T47D (cell line): Measurements from ENCODE around the gene AP5Z1.
"Not testable (repeated sequence)": the region's sequence is repeated elsewhere in the genome, so short reads cannot be mapped to it uniquely, and the experiment has no call there.

ENCODE experiments used
- DNase-seq, 2 experiments: peaks; one replicate each; pipeline versions ENCODE4 v3.0.0 to v3.0.0-alpha.2; 2011 to 2012; ENCODE audit warnings: low read depth in 1 of 2, low spot score in 1 of 2
- JUND ChIP-seq: IDR thresholded peaks from 2 replicates; pipeline ENCODE4 v1.6.1; 2012; ENCODE audit warnings: low read depth
- in situ Hi-C: cut with HindIII; loops from 2 replicates; pipeline ENCODE4 v1.10.0; 2016; ENCODE audit warnings: low sequenced_read_pairs, low pct_unique_long_range_greater_than_20kb

The AP5Z1 gene

GRCh38 chr7:4789194-4790077 lies 14.0 kb downstream of the AP5Z1 start:
- DNase-seq = no peak
- TF ChIP-seq JUND = no peak
- in situ Hi-C loops = no loop called here

DNA sequence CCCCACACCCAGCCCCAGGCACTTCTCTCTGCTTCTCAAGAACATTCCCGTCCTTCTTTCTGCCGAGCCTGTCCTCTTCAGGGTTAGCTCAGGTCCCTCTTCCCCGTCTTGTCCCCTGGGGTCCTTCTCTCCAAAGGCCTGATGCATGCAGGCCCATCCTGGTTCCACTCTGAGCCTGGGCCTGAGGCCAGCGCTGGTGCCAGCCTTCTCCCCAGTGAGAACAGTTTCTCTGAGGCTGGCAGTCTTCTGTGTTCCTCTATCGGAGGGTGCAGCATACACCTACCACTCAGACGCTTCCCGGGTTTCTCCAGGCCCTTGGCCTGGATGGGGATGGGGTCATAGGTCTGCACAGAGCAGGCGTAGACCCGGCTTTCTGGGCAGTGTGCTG lies 14.6 kb downstream of the AP5Z1 start:
- in situ Hi-C loops = no loop called here
- DNase-seq = no peak
- TF ChIP-seq JUND = no peak

- DNase-seq = no peak
- in situ Hi-C loops = no loop called here
- no peak for TF ChIP-seq JUND
These were observed 15.1 kb downstream of the AP5Z1 start for GRCh38 chr7:4790516-4790991.

DNA sequence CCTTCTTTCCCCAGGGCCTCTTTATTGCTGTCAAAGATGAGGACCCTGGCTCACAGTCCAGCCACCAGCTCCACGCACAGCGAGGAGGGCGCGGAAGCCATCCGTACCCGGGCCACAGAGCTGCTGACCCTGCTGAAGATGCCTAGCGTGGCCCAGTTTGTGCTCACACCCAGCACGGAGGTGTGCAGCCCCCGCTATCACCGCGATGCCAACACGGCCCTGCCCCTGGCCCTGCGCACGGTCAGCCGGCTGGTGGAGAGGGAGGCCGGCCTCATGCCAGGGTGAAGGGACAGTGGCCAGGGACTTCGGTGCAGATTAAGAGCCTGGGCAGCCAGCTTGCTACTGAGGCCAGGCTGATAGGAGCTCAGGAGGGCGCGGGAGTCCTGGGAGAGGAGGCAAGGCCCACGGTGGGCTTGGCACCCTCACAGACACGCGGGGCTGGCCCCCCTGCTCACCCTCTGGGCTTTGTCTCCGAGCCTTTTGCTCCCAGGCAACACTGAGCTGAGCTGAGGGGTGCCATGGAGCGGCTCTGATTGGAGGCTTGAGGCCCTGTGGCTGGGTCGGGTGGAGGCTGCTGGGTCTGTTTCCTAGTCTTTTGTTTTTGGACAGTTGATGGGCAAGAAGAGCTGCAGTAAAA lies 15.8 kb downstream of the AP5Z1 start:
- in situ Hi-C loops = no loop called here
- TF ChIP-seq JUND = no peak
- no peak for DNase-seq

- TF ChIP-seq JUND = no peak
- peak in 1 of 2 experiments; percentile 54 for DNase-seq
- in situ Hi-C loops = no loop called here
These were observed 16.5 kb downstream of the AP5Z1 start for GRCh38 chr7:4791738-4792536.

GRCh38 chr7:4792537-4793126 lies 17.2 kb downstream of the AP5Z1 start:
- no peak for DNase-seq
- TF ChIP-seq JUND = no peak
- in situ Hi-C loops = no loop called here

DNA sequence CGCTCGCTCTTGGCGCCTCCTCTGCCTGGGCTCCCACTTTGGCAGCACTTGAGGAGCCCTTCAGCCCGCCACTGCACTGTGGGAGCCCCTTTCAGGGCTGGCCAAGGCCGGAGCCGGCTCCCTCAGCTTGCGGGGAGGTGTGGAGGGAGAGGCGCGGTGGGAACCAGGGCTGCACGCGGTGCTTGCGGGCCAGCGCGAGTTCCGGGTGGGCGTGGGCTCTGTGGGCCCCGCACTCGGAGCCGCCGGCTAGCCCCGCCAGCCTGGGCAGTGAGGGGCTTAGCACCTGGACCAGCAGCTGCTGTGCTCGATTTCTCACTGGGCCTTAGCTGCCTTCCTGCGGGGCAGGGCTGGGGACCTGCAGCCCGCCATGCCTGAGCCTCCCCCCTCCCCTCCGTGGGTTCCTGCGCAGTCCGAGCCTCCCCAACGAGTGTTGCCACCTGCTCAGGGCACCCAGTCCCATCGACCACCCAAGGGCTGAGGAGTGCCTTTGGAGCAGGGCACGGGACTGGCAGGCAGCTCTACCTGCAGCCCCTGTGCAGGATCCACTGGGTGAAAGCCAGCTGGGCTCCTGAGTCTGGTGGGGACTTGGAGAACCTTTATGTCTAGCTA lies 18.1 kb downstream of the AP5Z1 start:
- in situ Hi-C loops, DNase-seq: not testable (repeated sequence)

- in situ Hi-C loops, DNase-seq: not testable (repeated sequence)
These were observed 18.7 kb downstream of the AP5Z1 start for GRCh38 chr7:4794171-4794570.

- in situ Hi-C loops = no loop called here
- DNase-seq = peak in 1 of 2 experiments; percentile 20
- TF ChIP-seq JUND = no peak
These were observed 19.3 kb downstream of the AP5Z1 start for GRCh38 chr7:4794591-4795350.

GRCh38 chr7:4796453-4796852 lies 21.0 kb downstream of the AP5Z1 start:
- in situ Hi-C loops = no loop called here
- no peak for TF ChIP-seq JUND
- no peak for DNase-seq

GRCh38 chr7:4797858-4798705 lies 22.7 kb downstream of the AP5Z1 start:
- DNase-seq = peak; percentile 66 to 88
- no peak for TF ChIP-seq JUND
- in situ Hi-C loops = no loop called here
